Epidermal melanocyte (primary cell): Measurements from ENCODE around the gene B4GALNT1.
A peak's percentile ranks its signal among the peaks of the same experiment; 100 is the strongest.

Source experiments
- DNase-seq: peaks from one replicate; pipeline ENCODE4 v3.0.0; 2011; ENCODE audit warnings: low spot score; ENCODE audit not compliant: insufficient read length

The B4GALNT1 gene

GRCh38 chr12:57586832-57587429 is 46.1 kb downstream of the B4GALNT1 start:
- DNase-seq, result no peak

GRCh38 chr12:57586128-57586527 is 46.9 kb downstream of the B4GALNT1 start:
- DNase-seq, result no peak

- DNase-seq, result no peak
Measured at GRCh38 chr12:57585156-57585555, 47.8 kb downstream of the B4GALNT1 start.

- no peak for DNase-seq
Measured at GRCh38 chr12:57584690-57585089, 48.3 kb downstream of the B4GALNT1 start.

- no peak for DNase-seq
Measured at GRCh38 chr12:57584050-57584449, 49.0 kb downstream of the B4GALNT1 start.

GRCh38 chr12:57583008-57583831 is 49.8 kb downstream of the B4GALNT1 start:
- DNase-seq, result peak; percentile 91

GRCh38 chr12:57582440-57582839 is 50.6 kb downstream of the B4GALNT1 start:
- DNase-seq, result no peak

GRCh38 chr12:57581802-57582201 is 51.2 kb downstream of the B4GALNT1 start:
- DNase-seq, result no peak

- DNase-seq, result no peak
Measured at GRCh38 chr12:57580466-57580795, 52.6 kb downstream of the B4GALNT1 start.

GRCh38 chr12:57579677-57580465 is 53.1 kb downstream of the B4GALNT1 start:
- no peak for DNase-seq

- DNase-seq, result no peak
Measured at GRCh38 chr12:57579011-57579410, 54.0 kb downstream of the B4GALNT1 start.

GRCh38 chr12:57577981-57578758 is 54.8 kb downstream of the B4GALNT1 start:
- DNase-seq, result no peak

- no peak for DNase-seq
Measured at GRCh38 chr12:57576613-57577160, 56.3 kb downstream of the B4GALNT1 start.
